IPS-20b (cell line): ENCODE measurements around the gene AGO3.
"Not testable (repeated sequence)": the region's sequence is repeated elsewhere in the genome, so short reads cannot be mapped to it uniquely, and the experiment has no call there.

Source experiments
- H3K27ac ChIP-seq: one replicate; pipeline ENCODE4 v1.5.1; 2013; ENCODE audit warnings: low read length
- H3K27me3 ChIP-seq: 2 replicates; pipeline ENCODE4 v1.6.1; 2013; ENCODE audit warnings: mild to moderate bottlenecking, low read length, inconsistent platforms; ENCODE audit not compliant: insufficient read depth
- H3K36me3 ChIP-seq: 2 replicates; pipeline ENCODE4 v1.6.1; 2013; ENCODE audit warnings: low read depth, mild to moderate bottlenecking, inconsistent platforms, low read length, moderate library complexity; ENCODE audit not compliant: insufficient read depth
- H3K4me1 ChIP-seq: 2 replicates; pipeline ENCODE4 v1.6.1; 2013; ENCODE audit warnings: mild to moderate bottlenecking, control low read depth, inconsistent platforms, low read length, moderate library complexity; ENCODE audit not compliant: insufficient read depth
- H3K4me3 ChIP-seq: 2 replicates; pipeline ENCODE4 v1.5.1; 2013; ENCODE audit warnings: mild to moderate bottlenecking, low read length, inconsistent platforms
- H3K9ac ChIP-seq: 2 replicates; pipeline ENCODE4 v1.6.1; 2013; ENCODE audit warnings: low read depth, mild to moderate bottlenecking, inconsistent platforms, low read length, moderate library complexity
- H3K9me3 ChIP-seq: 2 replicates; pipeline ENCODE4 v1.6.1; 2013; ENCODE audit warnings: mild to moderate bottlenecking, low read depth, low read length, inconsistent platforms; ENCODE audit not compliant: insufficient read depth

The AGO3 gene

GRCh38 chr1:35930593-35931445, at the start of gene AGO3:
TSS of gene AGO3 (plus strand) at chr1:35931105. CDS start at chr1:35931427, 322 bp downstream.
- H3K27me3 ChIP-seq, result no peaks in the 10 kb centered on the region

GRCh38 chr1:35881850-35882273, 49.0 kb upstream of the AGO3 start:
- Histone ChIP-seq H3K9me3 (no peaks in the 10 kb centered on the region), H3K9ac (no peak overlapping the region), H3K27me3 (no peaks in the 10 kb centered on the region), H3K4me1 (peaks cover 27% of the 10 kb centered on the region), H3K27ac (no peak overlapping the region), H3K36me3 (no peaks in the 10 kb centered on the region), H3K4me3 (no peak overlapping the region)

More at GRCh38 chr1:35930593-35931445, at the start of gene AGO3:
- Histone ChIP-seq H3K9ac (peak within 1 kb of the TSS; percentile 96), H3K36me3 (no peaks in the 10 kb centered on the region), H3K27ac (peak within 1 kb of the TSS; percentile 95), H3K4me3 (peak within 1 kb of the TSS; percentile 100), H3K4me1 (peaks cover 21% of the 10 kb centered on the region), H3K9me3 (no peaks in the 10 kb centered on the region)

GRCh38 chr1:35882586-35882944, 48.3 kb upstream of the AGO3 start:
- no peak overlapping the region for H3K9ac ChIP-seq
- peaks cover 34% of the 10 kb centered on the region for H3K4me1 ChIP-seq
- H3K36me3 ChIP-seq, result no peaks in the 10 kb centered on the region
- H3K9me3 ChIP-seq, result no peaks in the 10 kb centered on the region
- H3K27me3 ChIP-seq, result no peaks in the 10 kb centered on the region
- peak overlapping the region; percentile 50; the same call in 1 of the 2 replicates for H3K4me3 ChIP-seq
- H3K27ac ChIP-seq, result no peak overlapping the region

GRCh38 chr1:35882945-35883634, 47.8 kb upstream of the AGO3 start, which contains the start of gene AGO1:
TSS of gene AGO1 (plus strand) at chr1:35883209. CDS start at chr1:35883422, 213 bp downstream.
- peak within 1 kb of the TSS; percentile 95 for H3K27ac ChIP-seq
- no peaks in the 10 kb centered on the region for H3K36me3 ChIP-seq
- no peaks in the 10 kb centered on the region for H3K27me3 ChIP-seq
- H3K9ac ChIP-seq, result peak within 1 kb of the TSS; percentile 99
- H3K4me1 ChIP-seq, result peaks cover 38% of the 10 kb centered on the region
- H3K9me3 ChIP-seq, result no peaks in the 10 kb centered on the region
- H3K4me3 ChIP-seq, result peak within 1 kb of the TSS; percentile 99

GRCh38 chr1:35883635-35884101, 47.2 kb upstream of the AGO3 start:
- H3K9me3 ChIP-seq, result no peaks in the 10 kb centered on the region
- H3K27ac ChIP-seq, result peak overlapping the region; percentile 95
- no peaks in the 10 kb centered on the region for H3K27me3 ChIP-seq
- peaks cover 40% of the 10 kb centered on the region for H3K4me1 ChIP-seq
- H3K36me3 ChIP-seq, result peaks cover 6% of the 10 kb centered on the region
- peak overlapping the region; percentile 99 for H3K9ac ChIP-seq
- peak overlapping the region; percentile 99 for H3K4me3 ChIP-seq

- H3K27me3 ChIP-seq, result no peaks in the 10 kb centered on the region
- H3K9me3 ChIP-seq, result no peaks in the 10 kb centered on the region
- H3K36me3 ChIP-seq, result peaks cover 14% of the 10 kb centered on the region
- H3K4me3 ChIP-seq, result peak overlapping the region; percentile 99
- H3K9ac ChIP-seq, result peak overlapping the region; percentile 67; the same call in 1 of the 2 replicates
- peak overlapping the region; percentile 79 for H3K27ac ChIP-seq
- H3K4me1 ChIP-seq, result peaks cover 40% of the 10 kb centered on the region
Measured at GRCh38 chr1:35884934-35885333, 46.0 kb upstream of the AGO3 start.

GRCh38 chr1:35885961-35886558, 44.8 kb upstream of the AGO3 start:
- Histone ChIP-seq H3K27me3 (no peaks in the 10 kb centered on the region), H3K4me1 (peaks cover 40% of the 10 kb centered on the region), H3K27ac (peak overlapping the region; percentile 79), H3K9ac (peak overlapping the region; percentile 67; the same call in 1 of the 2 replicates), H3K4me3 (peak overlapping the region; percentile 77), H3K36me3 (peaks cover 26% of the 10 kb centered on the region), H3K9me3 (no peaks in the 10 kb centered on the region)

GRCh38 chr1:35886577-35887431, 44.1 kb upstream of the AGO3 start:
- Histone ChIP-seq H3K27ac (peak overlapping the region; percentile 73), H3K9ac (peak overlapping the region; percentile 65; the same call in 1 of the 2 replicates), H3K27me3 (no peaks in the 10 kb centered on the region), H3K4me1 (peaks cover 40% of the 10 kb centered on the region), H3K36me3 (peaks cover 31% of the 10 kb centered on the region), H3K9me3 (no peaks in the 10 kb centered on the region), H3K4me3 (peak overlapping the region; percentile 77)

GRCh38 chr1:35887508-35887907, 43.4 kb upstream of the AGO3 start:
- Histone ChIP-seq H3K27ac (no peak overlapping the region), H3K9me3 (no peaks in the 10 kb centered on the region), H3K36me3 (peaks cover 38% of the 10 kb centered on the region), H3K4me1 (peaks cover 40% of the 10 kb centered on the region), H3K4me3 (peak overlapping the region; percentile 77; the same call in 1 of the 2 replicates), H3K27me3 (no peaks in the 10 kb centered on the region), H3K9ac (no peak overlapping the region; the same call in 1 of the 2 replicates)

- no peaks in the 10 kb centered on the region for H3K9me3 ChIP-seq
- no peak overlapping the region for H3K9ac ChIP-seq
- no peak overlapping the region for H3K27ac ChIP-seq
- H3K4me1 ChIP-seq, result peaks cover 37% of the 10 kb centered on the region
- peaks cover 45% of the 10 kb centered on the region for H3K36me3 ChIP-seq
- H3K27me3 ChIP-seq, result no peaks in the 10 kb centered on the region
- no peak overlapping the region for H3K4me3 ChIP-seq
Measured at GRCh38 chr1:35888255-35888654, 42.6 kb upstream of the AGO3 start.

GRCh38 chr1:35888981-35889380, 41.9 kb upstream of the AGO3 start:
- H3K9me3 ChIP-seq, H3K27ac ChIP-seq, H3K9ac ChIP-seq, H3K27me3 ChIP-seq, H3K4me3 ChIP-seq: not testable (repeated sequence)
- H3K36me3 ChIP-seq, result peaks cover 52% of the 10 kb centered on the region
- peaks cover 37% of the 10 kb centered on the region for H3K4me1 ChIP-seq
